Progenitor cell of endocrine pancreas (in vitro differentiated cells): ENCODE data around the gene TRO. TPM values are rescaled to one million over a fixed set of nuclear protein-coding genes. Genes with fewer than 3 reads are reported as not detected.

Experiments
- DNase-seq: peaks from one replicate; pipeline ENCODE4 v3.0.0; 2021; ENCODE audit warnings: low spot score; ENCODE audit not compliant: unreplicated experiment
- H3K27ac Mint-ChIP-seq: 2 replicates; pipeline ENCODE4 v1.8.0; 2021; ENCODE audit warnings: mild to moderate bottlenecking, moderate library complexity, mixed read lengths
- H3K27me3 Mint-ChIP-seq: 2 replicates; pipeline ENCODE4 v1.8.0; 2021; ENCODE audit warnings: mixed read lengths
- H3K36me3 Mint-ChIP-seq: 2 replicates; pipeline ENCODE4 v1.8.0; 2022; ENCODE audit warnings: mixed read lengths; ENCODE audit not compliant: insufficient read depth
- H3K4me1 Mint-ChIP-seq: 2 replicates; pipeline ENCODE4 v1.8.0; 2021; ENCODE audit warnings: low read depth, mixed read lengths
- H3K4me3 Mint-ChIP-seq: 2 replicates; pipeline ENCODE4 v1.8.0; 2021; ENCODE audit warnings: low read depth, mild to moderate bottlenecking, moderate library complexity, mixed read lengths
- H3K9me3 Mint-ChIP-seq: 2 replicates; pipeline ENCODE4 v1.8.0; 2021; ENCODE audit warnings: low read depth, mixed read lengths
- CTCF ChIP-seq: fragments of 200-600 bp; sonication (generic); IDR thresholded peaks from one replicate; pipeline ENCODE4 v1.5.0; 2021; ENCODE audit warnings: antibody characterized with exemption, mild to moderate bottlenecking; ENCODE audit not compliant: unreplicated experiment
- total RNA-seq: library from RNA; stranded (reverse); gene quantifications from 2 replicates; pipeline ENCODE4 v1.2.1, GENCODE V29; 2021

TRO gene
- total RNA-seq, 1 donor from 2014 or later: 169 TPM

- no peak for TF ChIP-seq CTCF
- no peak overlapping the region for H3K4me3 Mint-ChIP-seq
- H3K27me3 Mint-ChIP-seq: no peaks in the 10 kb centered on the region
- H3K27ac Mint-ChIP-seq: no peak overlapping the region
- H3K9me3 Mint-ChIP-seq: peaks cover 34% of the 10 kb centered on the region
- DNase-seq: no peak
- peaks cover 1% of the 10 kb centered on the region for H3K4me1 Mint-ChIP-seq
- H3K36me3 Mint-ChIP-seq: no peaks in the 10 kb centered on the region
These were observed 59.7 kb downstream of the TRO start for GRCh38 chrX:54980334-54980733.

Other genes with a start within 250 kb of the TRO start
- not detected in 2 replicates for gene ITIH6, start 122.6 kb upstream of the TRO start, total RNA-seq
- 244 and 247 TPM in 2 replicates for gene MAGED2, start 113.1 kb upstream of the TRO start, total RNA-seq
- 0.77 and 0.82 TPM in 2 replicates for gene PFKFB1, start 73.4 kb downstream of the TRO start, total RNA-seq
- 18.5 and 21.4 TPM in 2 replicates for gene APEX2, start 79.5 kb downstream of the TRO start, total RNA-seq
- gene ALAS2, start 110.2 kb downstream of the TRO start, total RNA-seq: not detected in 2 replicates
- not detected in 2 replicates for gene PAGE2B, start 154.2 kb downstream of the TRO start, total RNA-seq
- not detected in 2 replicates for gene PAGE2, start 168.2 kb downstream of the TRO start, total RNA-seq